HCT116 (cell line): ENCODE data around the gene TGFBR3. TPM values are rescaled to one million over a fixed set of nuclear protein-coding genes. Genes with fewer than 3 reads are reported as not detected.

Source experiments
- ATAC-seq: fragments of 200-7000 bp; cut with Tn5 transposase; 2 replicates; pipeline ENCODE4 v1.9.1; 2020; ENCODE audit warnings: mild to moderate bottlenecking, moderate library complexity
- BruUV-seq: library from RNA; stranded (reverse); fragments of 400-500 nt; replicated peaks from 2 replicates; lab custom pipeline; 2021; lab: Mats Ljungman, UMichigan
- CTCF ChIA-PET: fragments of 300-600 bp; sonication (Branson Sonifier 250); formaldehyde crosslinking; loops from one replicate; lab custom pipeline; 2021; ENCODE audit warnings: antibody characterized with exemption; lab: Charles Lee
- POLR2A ChIA-PET: fragments of 300-600, 350-600 bp; sonication (Branson Sonifier 250); formaldehyde crosslinking; loops from one replicate; lab custom pipeline; 2021; ENCODE audit warnings: antibody characterized with exemption; lab: Charles Lee
- RAD21 ChIA-PET, 2 experiments: fragments of 300-600 bp; sonication (Branson Sonifier 250); formaldehyde crosslinking; loops; one replicate each; lab custom pipeline; 2023; ENCODE audit warnings: low total read pairs in 2 of 2; ENCODE audit not compliant: uncharacterized antibody in 2 of 2, unreplicated experiment in 2 of 2, low non-redundant PET in 1 of 2; lab: Charles Lee
- DNase-seq: peaks from one replicate; pipeline ENCODE4 v3.0.0-alpha.2; 2010; ENCODE audit warnings: low read depth, low spot score
- H2AFZ ChIP-seq: fragments of 200-600 bp; shearing (Covaris generic), sonication (generic); 2 replicates; pipeline ENCODE4 v1.6.1; 2017; ENCODE audit warnings: low read depth, mixed run types, mixed read lengths, antibody characterized with exemption, low read length; ENCODE audit not compliant: poor library complexity, severe bottlenecking
- H3K27ac ChIP-seq: 2 replicates; pipeline ENCODE4 v1.5.1; 2012; ENCODE audit warnings: low read depth, low read length
- H3K27me3 ChIP-seq: fragments of 200-600 bp; sonication (generic); 2 replicates; pipeline ENCODE4 v1.6.1; 2016; ENCODE audit warnings: mixed run types, low read length, mixed read lengths; ENCODE audit not compliant: insufficient read depth
- H3K36me3 ChIP-seq, 2 experiments: fragments of 200-500 bp in 1 of 2; fragments of 200-600 bp in 1 of 2; sonication (Bioruptor generic) in 1 of 2; sonication (generic) in 1 of 2; 2 replicates each; pipeline versions ENCODE4 v1.5.1 to v1.6.1; 2014 to 2016; ENCODE audit warnings: low read length in 2 of 2, inconsistent platforms in 1 of 2, mixed read lengths in 1 of 2, mixed run types in 1 of 2; ENCODE audit not compliant: insufficient read depth in 2 of 2, control insufficient read depth in 1 of 2
- H3K4me1 ChIP-seq, 2 experiments: fragments of 200-600 bp in 1 of 2; sonication (generic) in 1 of 2; 2 replicates each; pipeline versions ENCODE4 v1.5.1 to v1.6.1; 2012 to 2017; ENCODE audit warnings: low read length in 2 of 2, inconsistent platforms in 1 of 2, mild to moderate bottlenecking in 1 of 2, mixed read lengths in 1 of 2, mixed run types in 1 of 2, moderate library complexity in 1 of 2; ENCODE audit not compliant: insufficient read depth in 2 of 2, control insufficient read depth in 1 of 2
- H3K4me2 ChIP-seq: fragments of 200-600 bp; sonication (generic); 2 replicates; pipeline ENCODE4 v1.6.1; 2017; ENCODE audit warnings: mixed run types, low read length, mixed read lengths
- H3K4me3 ChIP-seq, 2 experiments: fragments of 200-600 bp in 1 of 2; sonication (generic) in 1 of 2; replicated peaks in 1 of 2; 2 replicates each; pipeline ENCODE4 v1.5.1; 2011 to 2016; ENCODE audit warnings: low read length in 2 of 2, control low read depth in 1 of 2, low read depth in 1 of 2, mild to moderate bottlenecking in 1 of 2, mixed read lengths in 1 of 2, mixed run types in 1 of 2
- H3K79me2 ChIP-seq: fragments of 200-600 bp; sonication (generic); 2 replicates; pipeline ENCODE4 v1.6.1; 2017; ENCODE audit warnings: mild to moderate bottlenecking, mixed run types, low read length, moderate library complexity, mixed read lengths; ENCODE audit not compliant: insufficient read depth
- H3K9ac ChIP-seq: fragments of 200-600 bp; sonication (generic); 2 replicates; pipeline ENCODE4 v1.6.1; 2016; ENCODE audit warnings: low read length, mixed read lengths
- H3K9me2 ChIP-seq: fragments of 200-600 bp; sonication (generic), shearing (Covaris generic); 2 replicates; pipeline ENCODE4 v1.6.1; 2017; ENCODE audit warnings: mixed run types, mild to moderate bottlenecking, moderate library complexity; ENCODE audit not compliant: insufficient read depth
- H3K9me3 ChIP-seq, 2 experiments: fragments of 200-500 bp in 1 of 2; fragments of 200-600 bp in 1 of 2; sonication (Bioruptor generic) in 1 of 2; sonication (generic) in 1 of 2; 2 replicates each; pipeline ENCODE4 v1.6.1; 2014 to 2017; ENCODE audit warnings: low read length in 2 of 2, mixed read lengths in 2 of 2, inconsistent platforms in 1 of 2, low read depth in 1 of 2, mild to moderate bottlenecking in 1 of 2, mixed run types in 1 of 2, moderate library complexity in 1 of 2; ENCODE audit not compliant: control insufficient read depth in 1 of 2, insufficient read depth in 1 of 2
- H4K20me1 ChIP-seq: fragments of 200-600 bp; sonication (generic), shearing (Covaris generic); 2 replicates; pipeline ENCODE4 v1.6.1; 2017; ENCODE audit warnings: mixed run types, mild to moderate bottlenecking, moderate library complexity; ENCODE audit not compliant: insufficient read depth
- CBX3 ChIP-seq: IDR thresholded peaks from 2 replicates; pipeline ENCODE4 v1.6.1; 2012; ENCODE audit warnings: low read depth
- EGR1 ChIP-seq: IDR thresholded peaks from 2 replicates; pipeline ENCODE4 v1.6.1; 2012; ENCODE audit warnings: low read depth
- ELF1 ChIP-seq: IDR thresholded peaks from 2 replicates; pipeline ENCODE4 v1.6.1; 2012; ENCODE audit warnings: low read depth, borderline replicate concordance
- EZH2 ChIP-seq: fragments of 200-600 bp; sonication (generic); IDR thresholded peaks from 2 replicates; pipeline ENCODE4 v1.6.1; 2017; ENCODE audit warnings: antibody characterized with exemption, mixed run types
- FOSL1 ChIP-seq: IDR thresholded peaks from 2 replicates; pipeline ENCODE4 v1.6.1; 2012; ENCODE audit warnings: low read depth
- JUND ChIP-seq: IDR thresholded peaks from 2 replicates; pipeline ENCODE4 v1.6.1; 2012
- POLR2AphosphoS5 ChIP-seq: IDR thresholded peaks from 2 replicates; pipeline ENCODE4 v1.6.1; 2011; ENCODE audit warnings: mild to moderate bottlenecking, low read depth, low read length, moderate library complexity
- SRF ChIP-seq: IDR thresholded peaks from 2 replicates; pipeline ENCODE4 v1.6.1; 2012; ENCODE audit warnings: low read depth
- TCF7L2 ChIP-seq: IDR thresholded peaks from 2 replicates; pipeline ENCODE4 v1.7.0; 2011; ENCODE audit warnings: borderline replicate concordance, inconsistent platforms; ENCODE audit not compliant: insufficient read depth, insufficient read length; ENCODE audit errors: extremely low read depth
- intact Hi-C: fragments of 100-400 bp; cut with micrococcal nuclease; formaldehyde crosslinking; loops from 2 replicates; pipeline ENCODE4 v1.10.0; 2022
- total RNA-seq: library from RNA; stranded (reverse); gene quantifications from one replicate; pipeline ENCODE4 v1.2.1, GENCODE V29; 2021; ENCODE audit not compliant: unreplicated experiment
- TF ChIP-seq, protein P1 (sequence below), 3 experiments: fragments of 200-600 bp in 1 of 3; sonication (generic) in 1 of 3; IDR thresholded peaks in 2 of 3; conservative IDR thresholded peaks in 1 of 3; 2 replicates each; pipeline ENCODE4 v1.5.1; 2012 to 2017; ENCODE audit warnings: low read depth in 2 of 3, low read length in 2 of 3, antibody characterized with exemption in 1 of 3, borderline replicate concordance in 1 of 3, control low read depth in 1 of 3, mild to moderate bottlenecking in 1 of 3, mixed read lengths in 1 of 3, mixed run types in 1 of 3, moderate library complexity in 1 of 3; ENCODE audit not compliant: insufficient read depth in 1 of 3
- TF ChIP-seq, protein P2 (sequence below): IDR thresholded peaks from 2 replicates; pipeline ENCODE4 v1.6.1; 2011; ENCODE audit warnings: mild to moderate bottlenecking, low read length, moderate library complexity; ENCODE audit not compliant: insufficient replicate concordance; ENCODE audit errors: extremely low read depth
- TF ChIP-seq, protein P3 (sequence below): IDR thresholded peaks from 2 replicates; pipeline ENCODE4 v1.6.1; 2012

TGFBR3 gene
- total RNA-seq, 1 experiment from 2014 or later, result 7.1 TPM

DNA sequence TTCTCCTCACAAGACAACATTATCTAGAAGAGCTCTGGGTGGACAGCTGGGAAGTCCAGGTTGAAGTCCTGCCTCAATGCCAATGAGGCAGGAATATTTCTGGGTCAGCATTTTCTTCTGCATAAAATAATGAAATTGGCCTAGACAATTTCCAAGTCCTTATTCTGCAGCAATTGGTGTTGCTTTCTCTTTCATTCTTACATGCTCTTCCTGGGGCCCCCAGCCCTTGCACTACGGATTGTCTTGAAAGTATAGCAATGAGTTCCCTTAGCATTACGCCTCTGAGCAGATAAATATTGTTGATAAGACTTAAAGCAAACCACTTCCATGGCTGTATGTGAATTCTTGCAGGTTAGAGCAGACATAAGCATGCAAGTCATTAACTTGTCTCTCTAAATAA lies 188.5 kb downstream of the TGFBR3 start:
- Histone ChIP-seq H3K36me3 (no peaks in the 10 kb centered on the region), H3K9ac (no peak overlapping the region), H4K20me1 (no peaks in the 10 kb centered on the region), H3K4me3 (no peak overlapping the region), H3K9me3 (no peaks in the 10 kb centered on the region), H3K79me2 (no peaks in the 10 kb centered on the region), H3K27me3 (no peaks in the 10 kb centered on the region), H3K4me1 (no peaks in the 10 kb centered on the region), H3K9me2 (no peaks in the 10 kb centered on the region), H2AFZ (no peak overlapping the region), H3K4me2 (no peak overlapping the region)
- ChIA-PET RAD21 (no interaction called here), POLR2A (interaction anchor here (0.6 kb wide), 1 partner anchor 96 kb away, joined by 4 read pairs; no protein-coding TSS in a partner anchor), CTCF (no interaction called here)
- DNase-seq (no peak), ATAC-seq (no peak)
- intact Hi-C loops, result no loop called here
- BruUV-seq, result no TSS peak
- TF ChIP-seq EZH2 (no peak), CBX3 (no peak), JUND (no peak), TCF7L2 (no peak), EGR1 (no peak), FOSL1 (no peak), ELF1 (no peak), POLR2AphosphoS5 (no peak), SRF (no peak)
- TF ChIP-seq, protein P1, sequence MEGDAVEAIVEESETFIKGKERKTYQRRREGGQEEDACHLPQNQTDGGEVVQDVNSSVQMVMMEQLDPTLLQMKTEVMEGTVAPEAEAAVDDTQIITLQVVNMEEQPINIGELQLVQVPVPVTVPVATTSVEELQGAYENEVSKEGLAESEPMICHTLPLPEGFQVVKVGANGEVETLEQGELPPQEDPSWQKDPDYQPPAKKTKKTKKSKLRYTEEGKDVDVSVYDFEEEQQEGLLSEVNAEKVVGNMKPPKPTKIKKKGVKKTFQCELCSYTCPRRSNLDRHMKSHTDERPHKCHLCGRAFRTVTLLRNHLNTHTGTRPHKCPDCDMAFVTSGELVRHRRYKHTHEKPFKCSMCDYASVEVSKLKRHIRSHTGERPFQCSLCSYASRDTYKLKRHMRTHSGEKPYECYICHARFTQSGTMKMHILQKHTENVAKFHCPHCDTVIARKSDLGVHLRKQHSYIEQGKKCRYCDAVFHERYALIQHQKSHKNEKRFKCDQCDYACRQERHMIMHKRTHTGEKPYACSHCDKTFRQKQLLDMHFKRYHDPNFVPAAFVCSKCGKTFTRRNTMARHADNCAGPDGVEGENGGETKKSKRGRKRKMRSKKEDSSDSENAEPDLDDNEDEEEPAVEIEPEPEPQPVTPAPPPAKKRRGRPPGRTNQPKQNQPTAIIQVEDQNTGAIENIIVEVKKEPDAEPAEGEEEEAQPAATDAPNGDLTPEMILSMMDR (IDR thresholded peaks at IDR 0.05 in 2 of 3, conservative IDR thresholded peaks at IDR 0.05 in 1 of 3; ENCODE audit: borderline replicate concordance in 1 of 3, insufficient read depth in 1 of 3, low read depth in 2 of 3, low read length in 2 of 3), result no peak
- TF ChIP-seq, protein P2, sequence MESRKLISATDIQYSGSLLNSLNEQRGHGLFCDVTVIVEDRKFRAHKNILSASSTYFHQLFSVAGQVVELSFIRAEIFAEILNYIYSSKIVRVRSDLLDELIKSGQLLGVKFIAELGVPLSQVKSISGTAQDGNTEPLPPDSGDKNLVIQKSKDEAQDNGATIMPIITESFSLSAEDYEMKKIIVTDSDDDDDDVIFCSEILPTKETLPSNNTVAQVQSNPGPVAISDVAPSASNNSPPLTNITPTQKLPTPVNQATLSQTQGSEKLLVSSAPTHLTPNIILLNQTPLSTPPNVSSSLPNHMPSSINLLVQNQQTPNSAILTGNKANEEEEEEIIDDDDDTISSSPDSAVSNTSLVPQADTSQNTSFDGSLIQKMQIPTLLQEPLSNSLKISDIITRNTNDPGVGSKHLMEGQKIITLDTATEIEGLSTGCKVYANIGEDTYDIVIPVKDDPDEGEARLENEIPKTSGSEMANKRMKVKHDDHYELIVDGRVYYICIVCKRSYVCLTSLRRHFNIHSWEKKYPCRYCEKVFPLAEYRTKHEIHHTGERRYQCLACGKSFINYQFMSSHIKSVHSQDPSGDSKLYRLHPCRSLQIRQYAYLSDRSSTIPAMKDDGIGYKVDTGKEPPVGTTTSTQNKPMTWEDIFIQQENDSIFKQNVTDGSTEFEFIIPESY, result no peak
- TF ChIP-seq, protein P3, sequence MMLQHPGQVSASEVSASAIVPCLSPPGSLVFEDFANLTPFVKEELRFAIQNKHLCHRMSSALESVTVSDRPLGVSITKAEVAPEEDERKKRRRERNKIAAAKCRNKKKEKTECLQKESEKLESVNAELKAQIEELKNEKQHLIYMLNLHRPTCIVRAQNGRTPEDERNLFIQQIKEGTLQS, result no peak
- TF ChIP-seq, all 23 proteins: peak for 0
- no peak overlapping the region for H3K27ac ChIP-seq
